Suprapubic skin (tissue), 3 donors: ENCODE data around the gene TGFBR3L.

Experiments
- EP300 ChIP-seq: sonication (generic); formaldehyde crosslinking; IDR thresholded peaks from one replicate; pipeline ENCODE4 v1.6.1; 2017; ENCODE audit warnings: antibody characterized with exemption
- TF ChIP-seq, protein P1 (sequence below), 2 donors: fragments of 200-600 bp in 1 of 2; fragments of 450-650 bp in 1 of 2; sonication (generic) in 1 of 2; IDR thresholded peaks; one replicate each; pipeline ENCODE4 v1.5.1; 2016 to 2019; ENCODE audit warnings: antibody characterized with exemption in 2 of 2, mild to moderate bottlenecking in 1 of 2, moderate library complexity in 1 of 2

GRCh38 chr19:7883105-7883504, 31.5 kb upstream of the TGFBR3L start:
- TF ChIP-seq, protein P1, sequence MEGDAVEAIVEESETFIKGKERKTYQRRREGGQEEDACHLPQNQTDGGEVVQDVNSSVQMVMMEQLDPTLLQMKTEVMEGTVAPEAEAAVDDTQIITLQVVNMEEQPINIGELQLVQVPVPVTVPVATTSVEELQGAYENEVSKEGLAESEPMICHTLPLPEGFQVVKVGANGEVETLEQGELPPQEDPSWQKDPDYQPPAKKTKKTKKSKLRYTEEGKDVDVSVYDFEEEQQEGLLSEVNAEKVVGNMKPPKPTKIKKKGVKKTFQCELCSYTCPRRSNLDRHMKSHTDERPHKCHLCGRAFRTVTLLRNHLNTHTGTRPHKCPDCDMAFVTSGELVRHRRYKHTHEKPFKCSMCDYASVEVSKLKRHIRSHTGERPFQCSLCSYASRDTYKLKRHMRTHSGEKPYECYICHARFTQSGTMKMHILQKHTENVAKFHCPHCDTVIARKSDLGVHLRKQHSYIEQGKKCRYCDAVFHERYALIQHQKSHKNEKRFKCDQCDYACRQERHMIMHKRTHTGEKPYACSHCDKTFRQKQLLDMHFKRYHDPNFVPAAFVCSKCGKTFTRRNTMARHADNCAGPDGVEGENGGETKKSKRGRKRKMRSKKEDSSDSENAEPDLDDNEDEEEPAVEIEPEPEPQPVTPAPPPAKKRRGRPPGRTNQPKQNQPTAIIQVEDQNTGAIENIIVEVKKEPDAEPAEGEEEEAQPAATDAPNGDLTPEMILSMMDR (IDR thresholded peaks at IDR 0.05) = no peak
- TF ChIP-seq EP300 = no peak
